ENCODE data around the gene NIPA2. TPM values are rescaled to one million over a fixed set of nuclear protein-coding genes. Genes with fewer than 3 reads are reported as not detected.

Gene NIPA2
- total and polyA plus RNA-seq, 2 donors (not counting 1 experiment from before 2014, with no cell fraction given) = 47.7 to 64.7 TPM

GRCh38 chr15:22844421-22845288 lies 6.2 kb downstream of the NIPA2 start:
- Histone ChIP-seq H3K4me1 (ENCODE audit: control insufficient read depth, extremely low read depth, insufficient read depth, low read length) (no peaks in the 10 kb centered on the region), H3K4me3 (replicated peaks in 1 of 4; ENCODE audit: control extremely low read depth in 1 of 4, insufficient read depth in 1 of 4, low read depth in 3 of 4, low read length in 4 of 4) (no peak overlapping the region), H3K27me3 (ENCODE audit: control insufficient read depth, insufficient read depth, low read length) (no peaks in the 10 kb centered on the region), H3K9ac (ENCODE audit: insufficient read depth, low read length) (no peak overlapping the region), H4K20me1 (ENCODE audit: control insufficient read depth, extremely low read depth, insufficient read depth, low read length) (no peaks in the 10 kb centered on the region), H3K36me3 (ENCODE audit: control insufficient read depth, insufficient read depth, low read length) (peaks cover 4% of the 10 kb centered on the region), H3K9me3 (ENCODE audit: control insufficient read depth, insufficient read depth, low read depth, low read length) (no peaks in the 10 kb centered on the region), H2AFZ (ENCODE audit: low read length) (no peak overlapping the region), H3K27ac (ENCODE audit: insufficient read depth, low read length) (no peak overlapping the region), H3K4me2 (ENCODE audit: extremely low read depth, insufficient read depth, low read length) (no peak overlapping the region), H3K79me2 (ENCODE audit: control insufficient read depth, insufficient read depth, low read length) (peaks cover 70% of the 10 kb centered on the region)
- TF ChIP-seq CTCF (conservative IDR thresholded peaks at IDR 0.05 in 1 of 2, IDR thresholded peaks at IDR 0.05 in 1 of 2; ENCODE audit: low read depth in 1 of 2, low read length in 2 of 2) (no peak), EZH2 (IDR thresholded peaks at IDR 0.05; ENCODE audit: low read length, missing control alignments) (no peak)
- DNase-seq (ENCODE audit: low read depth in 2 of 2) = no peak

GRCh38 chr15:22845289-22845900 lies 6.9 kb downstream of the NIPA2 start:
- H3K4me3 ChIP-seq (replicated peaks in 1 of 4; ENCODE audit: control extremely low read depth in 1 of 4, insufficient read depth in 1 of 4, low read depth in 3 of 4, low read length in 4 of 4) = no peak overlapping the region
- no peak overlapping the region for H2AFZ ChIP-seq (ENCODE audit: low read length)
- no peaks in the 10 kb centered on the region for H3K9me3 ChIP-seq (ENCODE audit: control insufficient read depth, insufficient read depth, low read depth, low read length)
- peak; percentile 26 to 32 for DNase-seq (ENCODE audit: low read depth in 2 of 2)
- H3K27ac ChIP-seq (ENCODE audit: insufficient read depth, low read length) = no peak overlapping the region
- H3K27me3 ChIP-seq (ENCODE audit: control insufficient read depth, insufficient read depth, low read length) = no peaks in the 10 kb centered on the region
- H3K36me3 ChIP-seq (ENCODE audit: control insufficient read depth, insufficient read depth, low read length) = peaks cover 4% of the 10 kb centered on the region
- peaks cover 72% of the 10 kb centered on the region for H3K79me2 ChIP-seq (ENCODE audit: control insufficient read depth, insufficient read depth, low read length)
- H4K20me1 ChIP-seq (ENCODE audit: control insufficient read depth, extremely low read depth, insufficient read depth, low read length) = no peaks in the 10 kb centered on the region
- TF ChIP-seq EZH2 (IDR thresholded peaks at IDR 0.05; ENCODE audit: low read length, missing control alignments) (no peak), CTCF (conservative IDR thresholded peaks at IDR 0.05 in 1 of 2, IDR thresholded peaks at IDR 0.05 in 1 of 2; ENCODE audit: low read depth in 1 of 2, low read length in 2 of 2) (no peak)
- no peak overlapping the region for H3K9ac ChIP-seq (ENCODE audit: insufficient read depth, low read length)
- H3K4me1 ChIP-seq (ENCODE audit: control insufficient read depth, extremely low read depth, insufficient read depth, low read length) = no peaks in the 10 kb centered on the region
- H3K4me2 ChIP-seq (ENCODE audit: extremely low read depth, insufficient read depth, low read length) = no peak overlapping the region

GRCh38 chr15:22846073-22846472 lies 7.6 kb downstream of the NIPA2 start:
- Histone ChIP-seq H3K4me1 (ENCODE audit: control insufficient read depth, extremely low read depth, insufficient read depth, low read length) (no peaks in the 10 kb centered on the region), H3K9ac (ENCODE audit: insufficient read depth, low read length) (no peak overlapping the region), H3K79me2 (ENCODE audit: control insufficient read depth, insufficient read depth, low read length) (peaks cover 67% of the 10 kb centered on the region), H3K36me3 (ENCODE audit: control insufficient read depth, insufficient read depth, low read length) (peaks cover 4% of the 10 kb centered on the region), H3K4me2 (ENCODE audit: extremely low read depth, insufficient read depth, low read length) (no peak overlapping the region), H2AFZ (ENCODE audit: low read length) (no peak overlapping the region), H3K27me3 (ENCODE audit: control insufficient read depth, insufficient read depth, low read length) (no peaks in the 10 kb centered on the region), H3K4me3 (replicated peaks in 1 of 4; ENCODE audit: control extremely low read depth in 1 of 4, insufficient read depth in 1 of 4, low read depth in 3 of 4, low read length in 4 of 4) (no peak overlapping the region), H4K20me1 (ENCODE audit: control insufficient read depth, extremely low read depth, insufficient read depth, low read length) (no peaks in the 10 kb centered on the region), H3K9me3 (ENCODE audit: control insufficient read depth, insufficient read depth, low read depth, low read length) (no peaks in the 10 kb centered on the region), H3K27ac (ENCODE audit: insufficient read depth, low read length) (no peak overlapping the region)
- no peak for DNase-seq (ENCODE audit: low read depth in 2 of 2)
- no peak for TF ChIP-seq EZH2 (IDR thresholded peaks at IDR 0.05; ENCODE audit: low read length, missing control alignments)
- TF ChIP-seq CTCF (conservative IDR thresholded peaks at IDR 0.05 in 1 of 2, IDR thresholded peaks at IDR 0.05 in 1 of 2; ENCODE audit: low read depth in 1 of 2, low read length in 2 of 2) = no peak
